SK-N-SH (cell line): ENCODE measurements around the gene KIT. TPM values are rescaled to one million over a fixed set of nuclear protein-coding genes. Genes with fewer than 3 reads are reported as not detected.

Source experiments
- CTCF ChIA-PET: fragments of 300-600, 350-600 bp; formaldehyde crosslinking; extraction: SDS; loops from one replicate; lab custom pipeline; 2021; lab: Yijun Ruan, JAX
- POLR2A ChIA-PET: fragments of 350-600 bp; sonication (Branson Sonifier 250); formaldehyde crosslinking; extraction: SDS; loops from one replicate; lab custom pipeline; 2020; ENCODE audit warnings: antibody characterized with exemption, inconsistent platforms; lab: Yijun Ruan, JAX
- DNase-seq: peaks from one replicate; pipeline ENCODE4 v3.0.0; 2012
- H2AFZ ChIP-seq: fragments of 200-600 bp; sonication (generic); 2 replicates; pipeline ENCODE4 v1.8.1; 2016; ENCODE audit warnings: antibody characterized with exemption, mild to moderate bottlenecking, low read depth
- H3F3A ChIP-seq: fragments of 200-600 bp; sonication (generic); replicated peaks from 2 replicates; pipeline ENCODE3; 2016; ENCODE audit warnings: antibody characterized with exemption, mild to moderate bottlenecking; ENCODE audit not compliant: insufficient read depth
- H3K27ac ChIP-seq, 2 experiments: fragments of 200-500 bp in 1 of 2; fragments of 200-600 bp in 1 of 2; sonication (Bioruptor generic) in 1 of 2; sonication (generic), shearing (Covaris generic) in 1 of 2; 2 replicates each; pipeline versions ENCODE4 v1.5.1 to v1.6.1; 2014 to 2016; ENCODE audit warnings: low read depth in 2 of 2, inconsistent platforms in 1 of 2, low read length in 1 of 2, mild to moderate bottlenecking in 1 of 2, mixed read lengths in 1 of 2
- H3K27me3 ChIP-seq: fragments of 200-600 bp; sonication (generic), shearing (Covaris generic); 2 replicates; pipeline ENCODE4 v1.6.1; 2016; ENCODE audit warnings: mixed run types; ENCODE audit not compliant: insufficient read depth
- H3K36me3 ChIP-seq, 2 experiments: fragments of 200-500 bp in 1 of 2; fragments of 200-600 bp in 1 of 2; sonication (Bioruptor generic) in 1 of 2; sonication (generic) in 1 of 2; replicated peaks in 1 of 2; 2 replicates each; pipeline versions ENCODE3 to v1.5.1; 2014 to 2016; ENCODE audit warnings: low read length in 1 of 2, mild to moderate bottlenecking in 1 of 2; ENCODE audit not compliant: insufficient read depth in 2 of 2, control insufficient read depth in 1 of 2
- H3K4me1 ChIP-seq, 2 experiments: fragments of 200-500 bp in 1 of 2; fragments of 200-600 bp in 1 of 2; sonication (Bioruptor generic) in 1 of 2; sonication (generic), shearing (Covaris generic) in 1 of 2; 2 replicates each; pipeline versions ENCODE4 v1.5.1 to v1.6.1; 2014 to 2016; ENCODE audit warnings: low read depth in 1 of 2, low read length in 1 of 2, mixed run types in 1 of 2; ENCODE audit not compliant: insufficient read depth in 2 of 2, control insufficient read depth in 1 of 2
- H3K4me2 ChIP-seq: fragments of 200-600 bp; sonication (generic), shearing (Covaris generic); 2 replicates; pipeline ENCODE4 v1.6.1; 2017; ENCODE audit warnings: mixed run types
- H3K4me3 ChIP-seq, 2 experiments: fragments of 200-500 bp in 1 of 2; fragments of 200-600 bp in 1 of 2; sonication (Bioruptor generic) in 1 of 2; sonication (generic), shearing (Covaris generic) in 1 of 2; 2 replicates each; pipeline versions ENCODE4 v1.5.1 to v1.8.1; 2014 to 2016; ENCODE audit warnings: low read depth in 2 of 2, inconsistent platforms in 1 of 2, low read length in 1 of 2, mild to moderate bottlenecking in 1 of 2, mixed read lengths in 1 of 2, moderate library complexity in 1 of 2
- H3K79me2 ChIP-seq: fragments of 200-600 bp; sonication (generic); 2 replicates; pipeline ENCODE4 v1.8.1; 2017; ENCODE audit warnings: mild to moderate bottlenecking; ENCODE audit not compliant: insufficient read depth
- H3K9ac ChIP-seq: fragments of 200-600 bp; sonication (generic); 2 replicates; pipeline ENCODE4 v1.6.1; 2017; ENCODE audit warnings: mixed run types
- H3K9me2 ChIP-seq: fragments of 200-600 bp; sonication (generic); 2 replicates; pipeline ENCODE4 v1.6.1; 2017; ENCODE audit warnings: mixed run types
- H3K9me3 ChIP-seq: fragments of 200-600 bp; sonication (generic); 2 replicates; pipeline ENCODE4 v1.6.1; 2017; ENCODE audit warnings: mixed run types, mild to moderate bottlenecking, moderate library complexity
- H4K20me1 ChIP-seq: fragments of 200-600 bp; sonication (generic); 2 replicates; pipeline ENCODE4 v1.6.1; 2017; ENCODE audit warnings: mild to moderate bottlenecking, mixed run types; ENCODE audit not compliant: insufficient read depth
- CTCF ChIP-seq: fragments of 200-600 bp; sonication (generic); IDR thresholded peaks from 2 replicates; pipeline ENCODE4 v1.6.1; 2017; ENCODE audit warnings: antibody characterized with exemption, mild to moderate bottlenecking, moderate library complexity
- ELF1 ChIP-seq: IDR thresholded peaks from 2 replicates; pipeline ENCODE4 v1.4.0; 2012
- EP300 ChIP-seq, 2 experiments: IDR thresholded peaks; 2 replicates each; pipeline versions ENCODE4 v1.4.0 to v1.6.1; 2012; ENCODE audit warnings: borderline replicate concordance in 1 of 2, low read depth in 1 of 2, low read length in 1 of 2
- FOSL2 ChIP-seq: IDR thresholded peaks from 2 replicates; pipeline ENCODE4 v1.4.0; 2012; ENCODE audit warnings: low read depth, mild to moderate bottlenecking, moderate library complexity, borderline replicate concordance
- FOXJ3 ChIP-seq: sonication (generic); formaldehyde crosslinking; IDR thresholded peaks from 2 replicates; pipeline ENCODE4 v1.5.1; 2020; ENCODE audit warnings: mild to moderate bottlenecking, missing genetic modification reagents
- IRF3 ChIP-seq: fragments of 150-350 bp; IDR thresholded peaks from 2 replicates; pipeline ENCODE4 v1.6.1; 2016; ENCODE audit warnings: mild to moderate bottlenecking, low read depth, low read length
- MAX ChIP-seq: IDR thresholded peaks from 2 replicates; pipeline ENCODE4 v1.4.0; 2012; ENCODE audit warnings: low read depth
- NFIC ChIP-seq: IDR thresholded peaks from 2 replicates; pipeline ENCODE4 v1.4.0; 2012; ENCODE audit warnings: borderline replicate concordance
- NRF1 ChIP-seq: IDR thresholded peaks from 2 replicates; pipeline ENCODE4 v1.6.1; 2012; ENCODE audit warnings: low read depth, mild to moderate bottlenecking, low read length
- PBX3 ChIP-seq: IDR thresholded peaks from 2 replicates; pipeline ENCODE4; 2012
- RAD21 ChIP-seq: IDR thresholded peaks from 2 replicates; pipeline ENCODE4 v1.6.1; 2012; ENCODE audit warnings: mild to moderate bottlenecking, low read length
- REST ChIP-seq: IDR thresholded peaks from 2 replicates; pipeline ENCODE4 v1.6.1; 2012; ENCODE audit warnings: mild to moderate bottlenecking, low read depth, low read length, moderate library complexity
- RFX5 ChIP-seq: IDR thresholded peaks from 2 replicates; pipeline ENCODE4 v1.6.1; 2012; ENCODE audit warnings: mild to moderate bottlenecking, improper control_type of control experiment, low read length
- RXRA ChIP-seq: IDR thresholded peaks from 2 replicates; pipeline ENCODE4 v1.4.0; 2012; ENCODE audit warnings: low read depth, mild to moderate bottlenecking, borderline replicate concordance
- SMC3 ChIP-seq: IDR thresholded peaks from 2 replicates; pipeline ENCODE4 v1.6.1; 2012; ENCODE audit warnings: low read depth, low read length, improper control_type of control experiment
- TAF1 ChIP-seq: IDR thresholded peaks from 2 replicates; pipeline ENCODE4 v1.6.1; 2012; ENCODE audit warnings: low read depth, mild to moderate bottlenecking, low read length, moderate library complexity, borderline replicate concordance
- TEAD4 ChIP-seq: IDR thresholded peaks from 2 replicates; pipeline ENCODE4 v1.4.0; 2012; ENCODE audit warnings: mild to moderate bottlenecking, borderline replicate concordance; ENCODE audit not compliant: insufficient read depth
- USF1 ChIP-seq: IDR thresholded peaks from 2 replicates; pipeline ENCODE4 v1.4.0; 2012; ENCODE audit warnings: low read depth, borderline replicate concordance
- YY1 ChIP-seq: IDR thresholded peaks from 2 replicates; pipeline ENCODE4 v1.4.0; 2012; ENCODE audit warnings: low read depth, mild to moderate bottlenecking
- ZBTB33 ChIP-seq: IDR thresholded peaks from 2 replicates; pipeline ENCODE4 v1.4.0; 2012; ENCODE audit warnings: low read depth, borderline replicate concordance
- WGBS: methylation state at CpG from one replicate; pipeline ENCODE4 v1.1.6; 2017; ENCODE audit warnings: low lambda C conversion rate; 5-methylcytosine and 5-hydroxymethylcytosine counted together
- polyA plus RNA-seq, 3 experiments: library from polyadenylated mRNA; depleted of rRNA; stranded (reverse); fragments of >200 nt; gene quantifications; 2 replicates each; pipeline ENCODE4 v1.2.3, GENCODE V29; 2012

Gene KIT
- polyA plus RNA-seq, 1 of the 3 experiments (the other 2 are of a cell fraction) = 0.79 TPM

GRCh38 chr4:54727346-54727745, 69.6 kb downstream of the KIT start:
- Histone ChIP-seq H4K20me1 (no peaks in the 10 kb centered on the region), H2AFZ (no peak overlapping the region), H3K4me1 (peaks cover 0 to 13% of the 10 kb centered on the region in 2 experiments; a peak in 2 of 4 replicates), H3K9me2 (no peaks in the 10 kb centered on the region), H3K36me3 (no peaks in the 10 kb centered on the region), H3F3A (no peaks in the 10 kb centered on the region), H3K9ac (no peak overlapping the region), H3K27me3 (no peaks in the 10 kb centered on the region), H3K9me3 (no peaks in the 10 kb centered on the region), H3K4me2 (no peak overlapping the region), H3K79me2 (no peaks in the 10 kb centered on the region), H3K27ac (no peak overlapping the region), H3K4me3 (no peak overlapping the region)
- ChIA-PET CTCF (no interaction called here), POLR2A (no interaction called here)
- no peak for TF ChIP-seq RXRA
- no peak for TF ChIP-seq RFX5
- no peak for TF ChIP-seq ELF1
- no peak for TF ChIP-seq CTCF
- TF ChIP-seq PBX3 = no peak
- TF ChIP-seq MAX = no peak
- no peak for TF ChIP-seq IRF3
- no peak for TF ChIP-seq FOXJ3
- TF ChIP-seq SMC3 = no peak
- TF ChIP-seq TEAD4 = no peak
- TF ChIP-seq NFIC = no peak
- TF ChIP-seq ZBTB33 = no peak
- no peak for TF ChIP-seq EP300 (IDR thresholded peaks at IDR 0.05; ENCODE audit: borderline replicate concordance in 1 of 2, low read depth in 1 of 2, low read length in 1 of 2)
- TF ChIP-seq FOSL2 = no peak
- TF ChIP-seq YY1 = no peak
- no peak for TF ChIP-seq TAF1
- TF ChIP-seq NRF1 = no peak
- TF ChIP-seq RAD21 = no peak
- TF ChIP-seq REST = no peak
- no peak for TF ChIP-seq USF1
- 13% methylated on average over 2 of the region's 2 CpGs for WGBS
- DNase-seq = no peak
